Measurements from ENCODE around the gene CDKN2B-AS1.
A peak's percentile ranks its signal among the peaks of the same experiment; 100 is the strongest.

Gene CDKN2B-AS1

DNA sequence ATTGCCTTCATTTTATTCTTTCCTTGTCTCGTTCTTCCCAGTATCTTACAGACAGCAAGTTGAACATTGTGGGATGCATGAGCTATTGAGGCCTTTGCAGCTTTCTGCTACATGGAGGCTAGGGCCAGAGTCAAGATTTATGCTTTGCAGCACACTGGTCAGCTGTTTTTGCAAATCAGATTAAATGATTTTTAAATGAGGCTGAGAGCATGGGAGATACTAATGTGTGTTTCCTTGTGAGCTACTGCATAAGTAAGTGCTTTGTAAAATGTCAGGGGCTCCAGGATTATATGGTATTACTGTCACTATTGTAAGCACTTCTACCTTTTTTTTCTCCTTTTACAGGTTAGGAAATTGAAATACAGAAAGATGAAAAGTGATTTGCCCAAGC lies 125.6 kb downstream of the CDKN2B-AS1 start:
- DNase-seq, result no peak

DNA sequence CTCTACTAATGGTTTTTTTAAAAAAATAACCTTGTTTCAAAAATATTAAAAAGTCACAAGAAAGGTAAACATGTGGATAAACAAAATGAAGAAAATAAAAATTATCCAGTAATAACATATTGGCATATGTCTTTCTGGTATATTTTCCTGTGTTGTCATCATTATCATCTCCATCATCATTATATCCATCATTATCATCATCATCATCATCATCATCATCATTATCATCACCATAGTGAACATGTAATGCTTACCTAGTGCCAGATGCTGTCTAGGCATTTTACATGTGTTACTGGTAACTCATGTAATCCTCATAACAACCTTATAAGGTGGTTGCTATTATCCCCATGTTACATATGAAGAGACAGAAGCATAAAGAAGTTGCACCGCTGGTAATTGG lies 126.0 kb downstream of the CDKN2B-AS1 start:
- DNase-seq, result no peak

DNA sequence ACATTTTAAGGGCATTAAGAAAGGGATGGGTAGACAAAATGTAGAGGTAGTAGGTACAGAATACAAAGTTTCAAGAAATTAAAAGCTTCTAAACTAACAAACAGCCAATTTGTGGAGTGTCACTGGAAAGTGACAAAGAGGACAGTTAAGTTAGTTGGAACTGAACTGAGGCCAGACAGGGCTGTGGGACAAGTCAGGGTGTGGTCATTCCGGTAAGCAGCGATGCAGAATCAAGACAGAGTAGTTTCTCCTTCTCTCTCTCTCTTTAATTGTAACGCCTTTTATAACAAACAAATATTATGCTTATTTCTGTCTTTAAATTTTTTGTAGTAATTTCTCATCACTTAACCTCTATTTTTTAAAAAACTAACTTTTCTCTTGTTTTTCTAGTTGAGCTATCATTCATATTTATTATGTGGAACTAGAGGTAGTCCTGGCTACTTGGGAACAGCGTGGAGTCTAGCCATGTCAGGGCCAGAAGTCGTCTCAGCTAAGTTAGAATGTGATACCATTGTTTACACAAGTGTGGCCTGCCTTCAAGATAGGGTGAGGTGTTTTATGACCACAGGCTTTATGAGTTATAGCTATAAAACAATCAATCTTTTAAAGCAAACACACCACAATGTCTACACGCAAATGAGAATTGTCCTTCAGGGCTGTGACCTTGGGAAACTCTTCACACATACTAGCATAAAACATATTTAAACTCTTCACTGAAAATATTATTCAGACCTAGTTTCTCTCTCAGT lies 129.8 kb downstream of the CDKN2B-AS1 start:
- peak; percentile 39 for DNase-seq

DNA sequence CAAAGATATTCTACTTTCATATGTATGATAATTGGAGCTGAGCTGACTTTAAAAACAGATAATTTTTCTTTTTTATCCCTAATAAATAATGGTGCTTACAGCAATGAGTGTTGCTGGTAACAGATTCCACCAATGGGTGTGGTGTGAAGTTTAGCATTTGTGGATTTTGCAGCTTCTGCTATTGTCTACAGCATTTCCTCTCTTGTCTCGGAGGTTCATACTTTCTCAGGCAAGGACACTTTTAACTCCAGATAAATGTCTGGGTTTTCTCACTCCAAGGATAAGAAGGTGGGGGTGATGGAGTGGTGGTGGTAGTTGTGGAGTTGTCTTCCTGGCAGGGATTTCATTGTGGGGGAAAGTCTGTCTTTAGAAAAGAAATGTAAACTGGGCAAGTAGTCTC lies 134.5 kb downstream of the CDKN2B-AS1 start:
- DNase-seq, result peak; percentile 73

DNA sequence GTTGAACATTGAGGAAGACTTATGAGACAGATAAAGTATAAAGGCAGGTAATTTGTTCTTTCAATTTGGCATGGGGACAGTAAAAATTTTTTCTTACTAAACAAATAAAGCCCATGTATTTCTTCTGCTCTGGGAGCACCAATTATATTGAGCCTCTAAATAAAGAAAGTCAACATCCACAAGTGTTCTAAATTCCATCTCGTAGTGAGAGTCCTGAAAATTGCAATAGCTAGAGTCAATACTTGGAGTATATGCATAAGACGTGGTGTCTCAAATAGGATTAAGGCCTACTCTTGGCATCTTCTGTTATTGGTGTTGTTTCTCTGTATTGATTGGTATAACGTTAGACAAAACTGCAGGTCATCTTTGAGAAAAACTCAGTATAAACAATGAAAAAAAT lies 135.0 kb downstream of the CDKN2B-AS1 start:
- DNase-seq, result no peak

DNA sequence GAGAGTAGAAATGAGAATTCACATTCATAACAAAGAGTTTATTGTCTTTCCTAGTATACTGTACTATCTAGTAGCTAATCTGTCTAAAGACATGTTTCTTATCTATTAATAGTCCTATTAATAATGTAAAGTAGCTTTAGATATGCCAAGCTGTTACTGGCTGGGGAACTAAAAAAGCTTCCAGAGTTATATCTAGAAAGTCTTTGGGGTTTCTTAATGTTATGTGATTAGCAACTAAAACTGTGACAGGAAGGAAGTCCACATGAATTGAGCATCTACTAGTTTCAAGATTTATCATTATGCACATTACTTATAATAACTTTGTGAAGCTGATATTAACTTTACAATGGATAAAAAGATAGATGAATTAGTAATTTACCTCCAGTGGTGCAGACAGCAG lies 137.2 kb downstream of the CDKN2B-AS1 start:
- DNase-seq, result no peak

DNA sequence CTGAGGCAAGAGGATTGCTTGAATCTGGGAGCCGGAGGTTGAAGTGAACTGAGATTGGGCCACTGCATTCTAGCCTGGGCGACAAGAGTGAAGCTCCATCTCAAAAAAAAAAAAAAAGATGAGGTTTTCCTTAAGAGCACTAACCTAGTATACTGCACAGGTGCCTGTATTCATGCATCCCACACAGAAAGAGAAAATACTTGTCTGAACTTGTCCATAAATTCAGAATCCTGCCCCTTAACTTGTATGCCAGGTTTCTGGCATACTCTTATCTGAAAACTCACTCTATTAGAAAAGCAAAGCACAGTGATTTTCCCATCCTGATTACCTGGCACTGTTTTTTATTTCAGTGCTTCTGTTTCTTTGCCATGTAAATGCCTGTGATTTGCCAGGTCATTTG lies 139.8 kb downstream of the CDKN2B-AS1 start:
- DNase-seq, result no peak

DNA sequence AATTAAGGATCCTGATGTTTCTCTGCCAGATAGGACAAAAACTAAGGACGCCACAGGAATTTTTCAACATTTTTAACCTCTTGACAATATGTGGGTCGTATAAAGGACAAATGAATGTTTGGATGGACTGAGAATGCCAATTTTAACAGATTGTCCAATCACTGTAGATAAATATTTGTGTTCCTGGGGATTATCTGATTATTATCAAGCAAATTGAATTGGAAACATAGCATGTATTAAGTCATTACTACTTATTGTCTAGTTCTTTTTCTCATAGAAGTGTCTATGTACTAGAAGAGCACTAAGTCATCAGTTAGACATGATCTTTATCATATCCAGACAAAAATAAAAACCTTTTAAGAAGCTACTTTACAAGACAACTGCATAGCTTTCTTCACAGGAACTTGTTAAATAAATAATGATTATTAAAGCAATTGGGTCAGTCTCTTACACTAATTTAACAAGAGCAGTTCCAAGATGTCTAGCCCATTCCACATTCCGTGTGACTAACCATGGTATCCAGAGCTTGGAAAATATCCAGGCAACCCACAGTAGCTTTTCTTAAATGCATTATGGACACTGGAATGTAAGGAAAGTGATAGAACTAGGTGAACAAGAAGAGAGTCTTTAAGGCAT lies 142.0 kb downstream of the CDKN2B-AS1 start:
- peak; percentile 97 for DNase-seq

DNA sequence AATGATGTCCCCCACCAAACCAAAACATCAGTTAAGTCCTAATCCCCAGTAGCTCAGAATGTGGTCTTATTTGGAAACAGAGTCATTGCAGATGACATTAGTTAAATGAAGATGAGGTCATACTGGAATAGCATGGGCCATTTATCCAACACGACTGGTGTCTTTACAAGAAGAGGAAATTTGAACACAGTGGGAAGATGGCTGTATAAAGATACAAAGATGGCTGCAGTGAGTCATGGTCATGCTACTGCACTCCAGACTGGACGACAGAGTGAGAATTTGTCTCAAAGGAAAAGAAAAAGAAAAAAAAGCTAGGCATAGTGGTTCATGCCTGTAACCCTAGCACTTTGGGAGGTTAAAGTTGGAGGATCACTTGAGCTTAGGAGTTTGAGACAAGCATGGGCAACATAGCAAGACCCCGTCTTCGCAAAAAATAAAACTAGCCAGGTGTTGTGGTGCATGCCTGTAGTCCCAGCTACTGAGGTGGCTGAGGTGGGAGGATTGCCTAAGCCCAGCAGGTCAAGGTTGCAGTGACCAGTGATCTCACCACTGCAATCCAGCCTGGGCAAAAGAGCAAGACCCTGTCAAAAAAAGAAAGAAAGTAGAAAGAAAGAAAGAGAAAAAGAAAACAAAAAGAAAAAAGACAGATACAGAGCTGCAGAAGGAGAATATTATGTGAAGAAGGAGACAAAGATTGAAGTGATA lies 144.5 kb downstream of the CDKN2B-AS1 start:
- no peak for DNase-seq

DNA sequence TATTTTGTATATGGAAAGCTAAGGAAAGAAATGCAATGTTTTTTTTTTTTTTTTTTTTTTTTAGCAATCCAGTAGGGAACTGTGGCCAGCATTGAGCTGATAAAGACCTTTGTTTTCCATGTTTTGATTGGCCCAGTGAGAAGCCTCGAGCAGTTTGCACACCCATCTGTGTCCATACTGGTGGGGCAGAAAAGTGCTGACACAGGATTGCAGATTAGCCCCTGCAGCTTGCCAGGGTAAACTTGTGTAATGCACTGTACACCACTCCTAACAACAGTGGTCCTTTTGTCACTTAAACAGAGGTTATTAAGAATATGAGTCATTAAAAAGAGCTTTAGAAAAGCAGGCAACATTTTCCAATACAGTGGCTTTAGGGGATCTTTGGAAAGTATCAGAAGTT lies 147.3 kb downstream of the CDKN2B-AS1 start:
- no peak for DNase-seq

DNA sequence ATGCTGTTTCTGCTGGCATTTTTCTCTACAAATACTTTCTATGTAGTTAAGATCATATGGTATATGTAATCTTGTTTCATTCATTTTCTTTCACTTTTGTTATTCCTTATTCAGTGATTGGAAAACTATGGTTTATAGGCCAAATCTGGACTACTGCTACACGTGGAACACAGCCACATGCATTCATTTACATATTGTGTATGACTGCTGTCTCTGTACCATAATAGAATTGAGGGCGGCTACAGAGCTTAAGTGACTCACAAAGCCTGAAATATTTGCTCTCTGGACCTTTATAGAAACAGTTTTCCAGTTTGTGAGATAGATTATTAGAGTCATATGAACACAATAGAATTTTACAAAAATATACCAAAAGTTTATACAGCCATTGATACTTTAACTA lies 148.1 kb downstream of the CDKN2B-AS1 start:
- DNase-seq, result peak; percentile 49

DNA sequence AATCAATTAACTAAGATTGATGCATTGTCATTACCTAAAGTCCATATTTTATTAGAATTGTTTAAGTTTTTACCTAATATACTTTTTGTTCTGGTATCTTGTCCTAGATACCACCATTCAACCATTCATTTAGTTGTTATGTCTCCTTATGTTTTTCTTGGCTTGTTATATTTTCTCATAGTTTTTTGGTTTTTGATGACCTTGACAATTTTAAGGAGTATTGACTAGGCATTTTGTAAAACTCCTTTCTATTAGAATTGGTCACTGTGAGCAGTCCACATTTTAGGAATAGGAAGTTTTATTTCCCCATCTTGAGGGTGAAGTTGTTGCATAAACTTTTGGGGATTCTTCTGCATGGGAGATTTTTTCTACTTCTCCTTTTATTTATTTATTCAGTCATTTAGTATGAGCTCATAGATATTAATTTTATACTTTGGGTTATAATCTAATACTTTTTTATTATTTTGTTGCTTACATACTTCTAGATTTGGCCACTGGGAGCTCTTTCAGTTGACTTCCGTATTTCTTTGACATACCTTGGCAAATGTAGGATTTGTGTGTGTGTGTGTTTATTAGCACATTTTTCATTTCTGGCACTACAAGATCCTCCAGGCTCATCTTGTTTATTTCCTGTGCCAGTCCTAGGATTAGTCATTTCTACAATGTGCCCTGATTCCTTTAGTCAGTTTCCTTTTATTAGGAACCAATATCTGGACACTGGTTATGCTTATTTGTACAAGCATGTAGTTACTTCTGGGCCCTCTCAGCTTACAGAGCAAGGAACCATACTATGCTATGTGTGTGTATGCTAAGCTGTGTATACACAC lies 149.4 kb downstream of the CDKN2B-AS1 start:
- no peak for DNase-seq

DNA sequence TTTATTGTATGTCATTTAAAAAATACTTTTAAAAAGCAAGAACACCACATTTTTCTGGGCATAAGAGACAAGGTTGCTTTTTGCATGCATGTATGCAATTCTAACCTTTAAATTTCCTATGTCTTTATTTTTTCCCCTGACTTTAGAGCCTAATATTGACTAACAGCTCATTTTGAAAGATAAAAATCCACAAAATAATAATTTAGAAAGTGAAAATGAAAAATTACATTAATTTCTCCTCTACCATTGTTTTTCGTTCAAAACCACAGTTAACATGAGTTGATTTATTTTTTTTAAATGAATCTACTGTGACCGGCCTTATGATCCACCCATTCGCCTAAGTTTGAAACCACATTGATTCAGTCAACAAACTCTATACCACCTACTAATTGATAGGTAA lies 152.0 kb downstream of the CDKN2B-AS1 start:
- DNase-seq, result no peak

DNA sequence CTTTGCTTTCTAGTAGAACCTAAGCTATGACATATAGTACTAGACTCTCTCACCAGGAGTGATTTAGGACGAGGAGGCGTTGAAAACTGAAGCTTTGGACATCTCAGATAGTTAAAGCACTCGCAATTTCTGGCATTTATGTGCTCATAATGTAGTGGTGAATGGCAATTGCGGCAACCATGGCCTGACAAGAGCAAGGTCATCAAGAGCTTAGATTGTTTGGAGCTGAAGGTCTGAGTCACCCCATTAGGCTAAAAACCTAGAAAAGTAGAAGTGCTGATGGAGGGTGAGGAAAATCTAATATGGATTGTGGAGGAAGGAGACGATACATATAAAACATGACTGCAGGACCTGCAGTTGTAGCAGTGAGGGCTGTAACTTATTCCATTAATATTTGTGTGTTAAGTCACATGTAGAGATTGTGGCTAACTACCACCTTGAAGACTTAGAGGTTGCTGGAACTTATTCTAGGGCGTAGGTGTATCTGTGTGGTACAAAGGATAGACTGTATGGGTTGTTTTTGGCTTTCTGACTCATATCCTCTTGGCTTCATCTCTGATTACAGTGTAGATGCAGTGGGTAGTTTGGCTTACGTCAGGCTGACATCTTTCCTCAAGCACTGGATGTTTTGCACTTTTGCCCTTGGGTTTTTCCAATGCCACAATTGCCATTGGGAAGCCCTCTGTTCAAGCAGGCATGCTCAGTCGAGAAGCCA lies 153.4 kb downstream of the CDKN2B-AS1 start:
- peak; percentile 52 for DNase-seq

DNA sequence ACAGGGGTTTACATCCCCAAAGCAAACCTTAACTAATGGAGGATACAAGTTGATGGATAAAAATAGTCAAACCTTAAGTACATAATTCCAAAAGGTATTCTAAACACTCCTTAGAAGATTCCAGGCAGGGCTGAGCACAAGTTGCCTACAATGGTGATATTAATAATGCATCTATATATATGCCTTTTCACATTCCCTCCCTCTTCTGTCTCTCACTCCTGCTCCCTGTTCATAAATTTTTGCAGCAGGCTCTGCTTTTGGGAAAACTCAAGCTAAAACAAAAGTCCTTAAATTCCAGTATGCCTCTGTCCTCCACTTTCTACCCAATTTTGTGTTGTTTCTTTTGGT lies 153.9 kb downstream of the CDKN2B-AS1 start:
- DNase-seq, result no peak

DNA sequence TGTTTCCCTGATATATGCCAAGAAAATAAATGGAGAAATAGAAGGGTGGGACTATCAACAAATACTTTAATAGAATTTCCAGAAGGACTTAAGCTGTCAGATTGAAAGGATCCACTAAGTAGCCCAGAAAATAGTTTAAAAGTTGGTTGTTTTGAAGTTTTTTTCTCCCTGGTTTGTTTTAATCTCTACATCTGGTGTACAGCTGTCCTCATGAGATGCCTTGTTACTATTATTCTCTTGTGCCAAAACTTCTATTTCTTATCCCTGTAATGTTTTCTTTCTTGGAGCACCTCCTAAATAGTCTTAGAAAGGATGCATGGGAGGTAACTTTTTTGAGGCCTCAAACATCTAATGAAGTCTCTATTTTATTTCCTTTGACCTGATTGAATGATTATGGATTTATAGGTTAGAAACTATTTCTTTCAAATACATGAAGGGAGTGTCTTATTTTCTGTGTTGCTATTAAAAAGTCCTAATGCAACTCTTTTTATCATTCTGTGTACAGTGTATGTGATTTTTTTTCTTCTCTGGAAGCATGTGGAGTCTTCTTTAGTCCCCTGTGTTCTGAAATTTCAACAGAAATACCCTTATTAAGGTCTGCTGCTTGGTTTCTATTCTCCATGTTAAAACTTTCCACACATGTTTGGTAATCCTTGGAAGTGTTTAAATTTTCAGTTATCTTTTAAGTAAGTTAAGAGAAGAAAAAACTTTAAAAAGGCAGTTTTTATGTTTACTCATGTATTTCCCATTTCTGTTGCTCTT lies 154.5 kb downstream of the CDKN2B-AS1 start:
- DNase-seq, result peak; percentile 49

DNA sequence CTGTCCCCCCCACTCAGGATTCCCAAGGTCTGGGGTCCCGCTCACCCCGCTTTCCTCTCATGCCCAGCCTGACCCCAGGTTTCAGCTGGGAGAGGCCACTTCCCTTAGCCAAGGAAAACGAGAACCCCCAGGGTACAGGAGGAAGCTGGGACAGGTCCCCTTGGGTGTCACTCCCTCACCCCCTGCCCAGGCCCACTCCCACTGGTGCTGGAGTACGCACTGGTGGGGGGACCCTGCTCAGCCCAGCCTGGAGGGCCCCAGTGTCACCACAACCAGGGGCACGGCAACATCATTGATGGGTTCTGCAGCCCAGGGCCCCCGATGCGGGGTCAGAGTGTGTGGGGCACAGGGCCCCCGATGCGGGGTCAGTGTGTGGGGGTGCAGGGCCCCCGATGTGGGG lies 159.5 kb downstream of the CDKN2B-AS1 start:
- DNase-seq, result no peak

DNA sequence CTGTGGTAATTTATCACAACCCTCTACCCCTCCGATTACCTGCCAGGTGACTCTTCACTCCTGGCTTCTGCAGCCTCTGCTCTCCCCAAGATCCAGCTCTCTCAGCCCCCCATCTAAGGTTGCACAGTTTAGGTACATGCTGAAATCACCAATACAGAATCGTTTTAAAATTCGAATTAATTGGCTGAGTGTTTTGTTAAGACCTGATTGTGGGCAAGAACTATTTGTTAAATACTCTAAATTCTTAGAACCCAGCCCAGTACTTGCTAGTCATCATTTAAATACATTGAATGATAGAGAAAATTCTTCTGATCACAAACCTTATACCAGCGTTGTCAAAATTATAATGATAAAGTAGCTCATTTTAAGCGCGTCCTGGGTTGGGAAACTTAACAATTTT lies 162.0 kb downstream of the CDKN2B-AS1 start:
- no peak for DNase-seq

DNA sequence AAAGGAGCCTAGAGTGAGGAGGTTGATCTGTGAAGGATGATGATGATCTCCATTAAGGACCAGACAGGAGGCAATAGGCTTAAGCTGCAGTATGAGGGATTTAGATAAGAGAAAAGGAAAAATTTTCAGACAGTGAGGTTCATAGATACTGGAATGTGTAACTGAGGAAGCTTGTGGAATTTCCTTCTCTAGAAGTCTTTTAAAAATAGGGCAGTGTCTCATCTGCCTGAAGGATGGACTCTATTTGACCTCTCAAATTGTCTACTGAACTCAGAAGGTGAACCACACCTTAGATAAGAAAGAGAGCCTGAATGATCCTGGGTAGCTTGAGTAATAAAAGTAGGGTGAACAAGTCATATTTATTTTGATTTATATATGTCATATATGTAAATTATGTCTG lies 162.7 kb downstream of the CDKN2B-AS1 start:
- DNase-seq, result peak; percentile 31

DNA sequence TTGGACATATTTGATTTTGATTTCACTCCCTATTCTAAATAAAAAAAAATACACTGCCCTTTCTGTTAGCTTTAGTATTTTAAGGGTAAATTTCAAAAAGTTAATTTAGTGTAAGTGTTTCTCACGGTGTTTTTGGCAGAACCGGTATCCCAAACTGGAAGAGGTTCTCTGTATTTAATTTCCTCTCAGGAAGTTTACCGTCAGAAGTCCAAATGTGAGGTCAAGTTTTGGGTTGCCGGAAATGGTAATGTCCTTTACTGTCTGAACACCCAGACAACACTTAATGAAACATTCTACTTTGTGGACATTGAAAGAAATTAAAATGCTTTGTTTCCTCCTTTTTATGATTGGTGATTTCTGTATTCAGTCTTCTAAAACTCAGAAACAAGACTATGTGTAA lies 163.2 kb downstream of the CDKN2B-AS1 start:
- DNase-seq, result no peak

DNA sequence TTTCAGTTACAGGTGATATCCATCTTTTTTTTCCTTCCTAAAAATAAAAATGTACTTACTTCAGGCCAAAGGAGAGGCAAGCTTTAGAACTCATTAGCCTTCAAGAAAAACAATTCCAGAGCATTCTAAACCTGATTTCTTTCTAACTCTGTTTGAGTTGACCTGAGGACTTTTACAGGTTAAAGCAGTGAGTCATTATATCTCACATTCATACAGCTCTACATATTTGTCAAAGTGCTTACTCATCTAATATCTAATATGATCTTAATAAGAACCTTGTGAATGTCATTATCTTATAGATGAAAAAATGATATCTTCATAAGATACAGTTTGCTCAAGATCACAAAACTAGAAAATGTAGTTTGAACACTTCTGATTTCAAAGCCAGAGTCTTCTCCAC lies 163.7 kb downstream of the CDKN2B-AS1 start:
- DNase-seq, result no peak

DNA sequence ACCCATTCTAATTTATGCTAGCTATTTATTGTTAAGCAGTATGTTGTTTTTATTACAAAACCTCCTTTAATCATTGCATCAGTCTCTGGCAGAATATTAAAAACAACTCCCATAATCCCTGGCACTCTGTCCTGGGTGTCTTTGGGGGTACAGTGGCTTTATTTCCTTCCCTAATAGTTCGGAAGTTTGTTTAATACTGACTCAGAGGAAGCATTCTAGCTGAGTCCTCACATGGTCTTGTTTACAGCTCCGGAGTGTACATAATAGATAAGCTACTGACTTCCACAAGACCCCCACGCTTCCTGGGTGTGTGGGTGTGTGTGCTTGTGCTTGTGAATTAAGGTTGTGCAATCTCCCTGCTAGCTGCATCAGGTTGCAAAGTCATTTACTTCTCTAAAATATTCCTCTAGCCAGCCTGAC lies 164.3 kb downstream of the CDKN2B-AS1 start:
- peak; percentile 43 for DNase-seq
